GM19467 (cell line): ENCODE measurements around the gene MSLN.

ENCODE experiments used
- ATAC-seq: cut with Tn5 transposase; IDR thresholded peaks from one replicate; pipeline ENCODE4 v1.9.1; 2021; ENCODE audit warnings: mild to moderate bottlenecking, moderate library complexity; ENCODE audit not compliant: unreplicated experiment

Gene MSLN

GRCh38 chr16:801584-802363 is 41.2 kb downstream of the MSLN start:
- ATAC-seq = no peak

GRCh38 chr16:802461-802860 is 41.9 kb downstream of the MSLN start:
- no peak for ATAC-seq

GRCh38 chr16:802914-803753 is 42.6 kb downstream of the MSLN start:
- no peak for ATAC-seq

GRCh38 chr16:803754-804080 is 43.2 kb downstream of the MSLN start:
- ATAC-seq = no peak

- ATAC-seq = no peak
Measured at GRCh38 chr16:804193-805048, 43.9 kb downstream of the MSLN start.

GRCh38 chr16:805474-805873 is 44.9 kb downstream of the MSLN start:
- no peak for ATAC-seq

GRCh38 chr16:807347-808084 is 47.0 kb downstream of the MSLN start:
- ATAC-seq = peak; percentile 65

- no peak for ATAC-seq
Measured at GRCh38 chr16:808085-808386, 47.5 kb downstream of the MSLN start.

GRCh38 chr16:813204-813915 is 52.8 kb downstream of the MSLN start:
- no peak for ATAC-seq

GRCh38 chr16:813916-814412 is 53.4 kb downstream of the MSLN start:
- no peak for ATAC-seq

- no peak for ATAC-seq
Measured at GRCh38 chr16:814974-815373, 54.4 kb downstream of the MSLN start.

GRCh38 chr16:815861-816260 is 55.3 kb downstream of the MSLN start:
- ATAC-seq = no peak

GRCh38 chr16:817001-817906 is 56.7 kb downstream of the MSLN start:
- no peak for ATAC-seq

GRCh38 chr16:818132-818531 is 57.6 kb downstream of the MSLN start:
- ATAC-seq = no peak
